T1000 (cell line): ENCODE data around the gene PNMA5.
A peak's percentile ranks its signal among the peaks of the same experiment; 100 is the strongest.

ENCODE experiments used
- DNase-seq: peaks from one replicate; lab custom pipeline; 2025; ENCODE audit warnings: mixed read lengths; lab: John Stamatoyannopoulos, UW

PNMA5 gene

DNA sequence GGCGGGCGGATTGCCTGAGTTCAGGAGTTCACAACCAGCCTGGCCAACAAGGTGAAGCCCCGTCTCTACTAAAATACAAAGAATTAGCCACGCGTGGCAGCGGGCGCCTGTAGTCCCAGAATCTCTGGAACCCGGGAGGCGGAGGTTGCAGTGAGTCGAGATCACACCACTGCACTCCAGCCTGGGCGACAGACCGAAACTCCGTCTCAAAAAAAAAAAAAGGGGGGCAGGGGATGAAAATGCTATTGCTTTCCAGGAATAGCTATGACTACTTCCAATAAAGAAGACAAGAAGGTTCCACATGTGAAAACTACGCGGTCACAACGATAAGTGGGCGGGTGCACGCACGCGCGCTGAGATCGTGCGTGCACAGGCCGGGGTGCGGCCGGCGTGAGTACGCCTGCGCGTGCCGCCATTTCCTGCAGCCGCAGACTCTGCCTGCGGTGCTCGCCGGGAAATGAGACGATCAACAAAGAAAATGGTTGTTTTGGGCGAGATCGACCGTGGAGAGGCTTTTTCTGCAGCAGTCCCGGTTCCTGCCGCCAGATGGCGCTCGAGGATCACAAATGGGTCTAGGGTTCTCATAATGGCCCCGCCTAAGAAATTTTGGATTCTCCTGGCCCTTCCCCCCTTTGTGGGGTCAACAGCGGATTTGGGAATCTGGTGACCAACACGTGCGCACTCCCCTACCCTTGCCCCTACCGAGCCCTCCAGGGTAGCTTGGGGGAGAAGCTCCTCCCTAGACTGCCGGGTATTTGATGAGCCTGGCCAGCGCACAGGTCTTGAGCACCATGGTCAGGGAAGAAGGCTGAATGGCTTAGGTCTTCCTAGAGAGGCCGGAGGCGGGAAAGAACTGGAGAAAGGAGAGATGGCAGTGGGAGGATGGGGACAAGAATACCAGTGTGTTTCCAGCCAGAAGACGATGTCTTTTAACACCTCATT, 35.1 kb downstream of the PNMA5 start:
- DNase-seq: peak; percentile 69

DNA sequence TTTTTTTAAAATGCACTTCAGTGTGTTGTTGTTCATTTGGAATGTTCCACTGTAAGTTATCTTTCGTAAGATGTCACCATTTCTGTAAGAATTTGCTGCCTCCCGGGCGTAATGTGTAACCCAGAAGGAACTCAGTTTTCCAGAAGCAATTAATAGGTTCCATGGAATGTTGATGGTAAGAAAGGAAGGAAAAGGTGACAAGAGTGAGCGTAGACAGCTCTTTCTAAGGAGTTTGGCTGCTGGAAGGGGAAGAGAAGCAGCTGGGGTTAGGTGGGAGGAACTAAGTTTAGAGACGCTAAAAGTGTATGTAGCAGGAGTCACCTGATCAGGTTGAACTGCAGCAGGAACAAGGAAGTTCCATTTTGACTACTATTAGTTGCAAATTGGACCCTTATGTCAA, 35.9 kb downstream of the PNMA5 start:
- DNase-seq: no peak

DNA sequence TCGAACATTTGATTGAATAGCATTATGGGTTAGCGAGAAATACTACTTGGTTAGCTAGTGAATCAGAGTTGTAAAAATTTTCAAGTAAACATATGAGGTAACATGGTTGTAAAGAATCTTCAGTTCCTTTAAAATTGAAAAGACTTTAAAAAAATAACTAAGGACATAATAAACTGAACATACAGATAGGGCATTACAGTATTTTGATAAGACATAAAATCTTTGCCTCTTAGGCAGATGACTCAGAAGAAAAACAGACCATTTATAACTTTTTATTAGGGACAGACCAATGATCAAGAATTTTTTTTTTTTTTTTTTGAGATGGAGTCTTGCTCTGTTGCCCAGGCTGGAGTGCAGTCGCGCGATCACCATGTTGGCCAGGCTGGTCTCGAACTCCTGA, 43.1 kb downstream of the PNMA5 start:
- DNase-seq: no peak

DNA sequence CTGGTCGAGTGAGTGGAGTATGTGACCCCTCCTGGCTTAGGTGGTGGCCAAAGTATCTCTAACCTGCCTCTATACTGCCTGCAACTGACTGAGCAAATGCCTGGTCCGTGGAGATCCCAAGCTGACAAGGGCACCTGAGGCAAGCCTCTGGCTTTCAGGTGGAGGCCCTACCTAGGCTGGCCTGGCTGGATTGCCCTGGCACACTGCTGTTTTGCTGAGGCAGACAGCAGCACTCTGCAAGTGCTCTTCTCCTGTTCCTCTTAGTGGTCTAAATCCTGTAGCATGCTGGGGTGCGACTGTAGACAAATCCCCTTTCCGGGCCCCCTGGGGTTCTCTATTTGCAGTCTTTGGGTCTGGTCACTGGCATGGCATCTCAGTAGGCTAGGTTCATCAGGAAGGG, 44.8 kb downstream of the PNMA5 start:
- DNase-seq: no peak

DNA sequence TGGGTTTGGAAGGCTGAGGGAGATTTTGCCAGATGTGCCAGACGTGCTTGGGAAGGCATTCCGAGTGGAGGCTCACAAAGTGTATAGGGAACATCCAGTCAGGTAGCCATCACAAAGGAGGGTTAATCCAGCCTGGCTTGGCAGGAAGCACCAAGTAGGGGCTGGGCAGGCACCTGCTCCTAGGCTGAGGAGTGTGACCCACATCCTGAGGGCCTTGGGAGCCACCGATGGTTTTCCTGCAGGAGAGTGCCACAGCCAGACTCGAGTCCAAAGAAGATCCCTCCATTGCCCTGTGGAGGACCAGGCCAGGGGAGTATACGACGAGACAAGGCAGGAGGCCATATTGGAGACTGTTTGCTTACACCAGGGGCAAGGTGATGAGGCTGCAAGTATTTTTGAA, 47.2 kb downstream of the PNMA5 start:
- no peak for DNase-seq

DNA sequence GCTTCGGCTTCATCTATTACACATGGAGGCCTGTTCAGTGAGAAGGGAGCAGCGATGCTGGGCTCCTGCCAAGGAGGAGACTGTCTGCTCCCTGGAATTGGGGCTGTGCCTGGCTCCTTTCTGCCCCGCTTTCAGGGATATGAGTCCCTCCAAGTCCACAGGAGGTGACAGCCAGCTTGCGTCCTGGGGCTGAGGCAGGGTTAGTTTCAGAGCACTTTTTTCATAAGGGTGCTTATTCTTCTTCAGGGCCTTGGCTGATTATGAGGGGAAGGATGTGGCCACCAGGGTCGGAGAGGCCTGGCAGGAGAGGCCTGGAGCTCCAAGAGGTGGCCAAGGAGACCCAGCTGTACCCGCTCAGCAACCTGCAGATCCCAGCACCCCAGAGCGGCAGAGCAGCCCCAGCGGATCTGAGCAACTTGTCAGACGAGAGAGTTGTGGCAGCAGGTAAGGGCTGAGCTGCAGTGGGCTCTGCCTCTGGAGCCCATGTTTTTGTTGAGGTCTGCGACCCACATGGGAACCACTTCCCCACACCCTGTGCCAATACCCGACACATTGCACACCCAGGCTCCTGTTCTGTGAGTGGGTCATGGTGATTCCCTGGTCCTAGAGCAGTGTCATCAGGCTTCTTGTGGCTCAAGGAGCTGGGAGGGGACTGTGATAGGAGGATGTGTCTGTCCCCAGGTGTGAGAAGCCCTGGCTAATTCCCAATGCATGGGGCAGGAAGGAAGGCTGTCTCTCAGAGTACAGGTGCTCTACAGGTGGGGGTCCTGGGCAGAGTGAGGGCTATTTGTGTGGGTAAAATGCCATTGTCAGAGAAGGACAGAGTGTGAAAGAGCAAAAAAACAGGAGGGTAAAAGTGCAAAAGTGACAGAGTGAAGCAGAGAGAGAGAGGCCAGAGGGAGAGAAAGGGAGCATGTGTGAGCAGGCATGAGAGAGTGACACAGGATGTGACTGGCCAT, 48.6 kb downstream of the PNMA5 start:
- DNase-seq: no peak

DNA sequence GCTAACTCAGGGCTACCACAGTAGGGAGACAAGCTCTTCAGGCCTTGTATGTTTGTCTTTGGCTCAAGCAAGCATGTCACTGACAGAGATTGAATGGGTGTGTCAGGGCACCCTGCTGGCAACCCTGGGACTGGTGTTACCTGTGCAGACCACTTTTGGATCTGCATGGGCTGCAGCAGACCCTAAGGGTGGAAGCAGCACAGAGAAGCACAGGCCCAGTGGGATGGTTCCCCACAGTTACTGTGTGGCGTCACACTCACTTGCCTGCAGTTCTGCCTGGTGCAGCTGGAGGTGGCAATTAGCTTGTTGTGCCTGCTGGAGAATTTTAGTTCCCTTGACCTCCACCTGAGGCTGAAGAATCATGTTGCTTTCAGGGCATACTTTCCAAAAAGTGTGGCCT, 50.1 kb downstream of the PNMA5 start:
- DNase-seq: no peak

DNA sequence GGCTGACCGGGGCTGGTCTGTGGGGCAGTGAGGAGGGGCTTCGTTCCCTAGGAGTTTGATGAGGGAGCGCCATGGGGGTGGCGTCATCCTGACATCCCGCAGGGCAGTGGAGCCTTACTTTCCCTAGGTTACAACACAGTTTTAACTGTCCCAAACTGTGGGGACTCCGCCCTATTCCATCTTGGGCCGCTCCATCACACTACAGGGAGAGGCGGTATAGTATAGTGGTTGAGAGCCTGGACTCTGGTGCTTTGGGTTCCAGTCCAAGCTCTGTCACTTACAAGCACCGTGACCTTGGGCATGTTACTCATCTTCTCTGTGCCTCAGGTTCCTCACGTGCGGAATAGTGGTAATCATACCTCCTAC, 51.9 kb downstream of the PNMA5 start:
- DNase-seq: no peak

DNA sequence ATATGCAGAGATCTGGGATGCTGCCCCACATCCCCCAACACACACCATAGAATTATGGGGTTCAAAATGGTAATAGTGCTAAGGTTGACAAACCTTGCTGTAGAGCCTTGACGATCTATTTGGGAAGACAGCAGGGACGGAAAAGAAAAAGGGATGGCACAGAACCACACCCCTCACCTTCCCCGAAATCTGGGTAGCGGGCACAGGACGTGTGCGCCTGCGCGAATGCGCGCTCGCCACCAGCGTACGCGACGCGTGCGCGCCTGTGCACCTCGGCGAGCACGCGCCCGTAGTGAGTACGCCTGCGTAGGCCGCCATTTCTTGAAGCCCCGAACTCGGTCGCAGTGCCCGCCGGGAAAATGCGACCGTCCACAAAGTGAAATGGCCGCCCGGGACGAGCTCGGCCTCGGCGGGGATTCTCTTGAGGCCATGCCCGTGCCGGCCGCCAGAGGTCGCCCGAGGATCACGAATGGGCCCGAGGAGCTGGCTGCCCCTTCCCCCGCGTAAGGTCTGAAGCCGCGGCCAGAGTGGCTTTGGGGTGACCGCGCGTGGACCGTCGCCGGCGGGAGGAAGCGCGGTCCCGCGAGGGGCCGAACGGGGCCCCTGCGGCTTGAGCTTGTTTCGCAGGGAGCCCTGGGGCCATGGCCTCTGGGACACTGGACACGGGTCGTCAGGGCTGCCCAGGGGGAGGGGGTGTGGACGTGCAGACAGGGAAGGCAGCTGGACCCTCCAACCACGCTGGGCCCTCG, 52.4 kb downstream of the PNMA5 start:
- DNase-seq: peak; percentile 73
